ENCODE results near the gene UNC93B1. TPM values are rescaled to one million over a fixed set of nuclear protein-coding genes. Genes with fewer than 3 reads are reported as not detected.
"Not testable (repeated sequence)": the region's sequence is repeated elsewhere in the genome, so short reads cannot be mapped to it uniquely, and the experiment has no call there.

The UNC93B1 gene
- total RNA-seq, 1 experiment from 2014 or later, result 14.7 TPM

DNA sequence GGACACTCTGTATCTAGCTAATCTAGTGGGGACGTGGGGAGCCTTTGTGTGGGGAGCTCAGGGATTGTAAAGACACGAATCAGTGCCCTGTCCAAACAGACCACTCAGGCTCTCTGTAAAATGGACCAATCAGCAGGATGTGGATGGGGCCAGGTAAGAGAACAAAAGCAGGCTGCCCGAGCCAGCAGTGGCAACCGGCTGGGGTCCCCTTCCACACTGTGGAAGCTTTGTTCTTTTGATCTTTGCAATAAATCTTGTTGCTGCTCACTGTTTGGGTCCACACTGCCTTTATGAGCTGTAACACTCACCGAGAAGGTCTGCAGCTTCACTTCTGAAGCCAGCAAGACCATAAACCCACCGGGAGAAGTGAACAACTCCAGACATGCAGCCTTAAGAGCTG is 40.0 kb downstream of the UNC93B1 start:
- H3K9me3 Mint-ChIP-seq (ENCODE audit: unreplicated experiment); H3K36me3 Mint-ChIP-seq (ENCODE audit: insufficient read depth, unreplicated experiment); H3K27ac Mint-ChIP-seq (ENCODE audit: low read depth, unreplicated experiment); BruUV-seq (replicated peaks); POLR2A ChIA-PET; intact Hi-C loops (cut with micrococcal nuclease); DNase-seq (ENCODE audit: unreplicated experiment); H3K4me1 Mint-ChIP-seq (ENCODE audit: insufficient read depth, unreplicated experiment); H3K4me3 Mint-ChIP-seq (ENCODE audit: unreplicated experiment): not testable (repeated sequence)
- peaks cover 28% of the 10 kb centered on the region for H3K27me3 Mint-ChIP-seq (ENCODE audit: insufficient read depth, unreplicated experiment)
- CTCF ChIA-PET, result interaction anchor here (0.7 kb wide), 1 partner anchor 8 kb away, joined by 3 read pairs; no protein-coding TSS in a partner anchor

DNA sequence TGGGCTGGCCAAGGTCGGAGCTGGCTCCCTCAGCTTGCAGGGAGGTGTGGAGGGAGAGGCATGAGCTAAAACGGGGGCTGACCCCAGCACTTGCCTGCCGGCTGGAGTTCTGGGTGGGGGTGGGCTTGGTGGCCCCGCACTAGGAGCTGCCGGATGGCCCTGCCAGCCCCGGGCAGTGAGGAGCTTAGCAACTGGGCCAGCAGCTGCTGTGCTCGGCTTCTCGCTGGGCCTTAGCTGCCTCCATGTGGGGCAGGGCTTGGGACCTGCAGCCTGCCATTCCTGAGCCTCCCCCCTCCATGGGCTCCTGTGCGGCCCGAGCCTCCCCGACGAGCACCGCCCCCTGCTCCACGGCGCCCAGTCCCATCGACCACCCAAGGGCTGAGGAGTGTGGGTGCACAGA is 40.7 kb downstream of the UNC93B1 start:
- H3K4me1 Mint-ChIP-seq (ENCODE audit: insufficient read depth, unreplicated experiment); H3K9me3 Mint-ChIP-seq (ENCODE audit: unreplicated experiment); intact Hi-C loops (cut with micrococcal nuclease); H3K27ac Mint-ChIP-seq (ENCODE audit: low read depth, unreplicated experiment); POLR2A ChIA-PET; H3K4me3 Mint-ChIP-seq (ENCODE audit: unreplicated experiment); BruUV-seq (replicated peaks); DNase-seq (ENCODE audit: unreplicated experiment); H3K36me3 Mint-ChIP-seq (ENCODE audit: insufficient read depth, unreplicated experiment): not testable (repeated sequence)
- CTCF ChIA-PET, result interaction anchor here (0.6 to 0.7 kb wide), 3 partner anchors 8 to 650 kb away, joined by 3 to 4 read pairs (median 4); no protein-coding TSS in a partner anchor
- H3K27me3 Mint-ChIP-seq (ENCODE audit: insufficient read depth, unreplicated experiment), result peaks cover 28% of the 10 kb centered on the region

DNA sequence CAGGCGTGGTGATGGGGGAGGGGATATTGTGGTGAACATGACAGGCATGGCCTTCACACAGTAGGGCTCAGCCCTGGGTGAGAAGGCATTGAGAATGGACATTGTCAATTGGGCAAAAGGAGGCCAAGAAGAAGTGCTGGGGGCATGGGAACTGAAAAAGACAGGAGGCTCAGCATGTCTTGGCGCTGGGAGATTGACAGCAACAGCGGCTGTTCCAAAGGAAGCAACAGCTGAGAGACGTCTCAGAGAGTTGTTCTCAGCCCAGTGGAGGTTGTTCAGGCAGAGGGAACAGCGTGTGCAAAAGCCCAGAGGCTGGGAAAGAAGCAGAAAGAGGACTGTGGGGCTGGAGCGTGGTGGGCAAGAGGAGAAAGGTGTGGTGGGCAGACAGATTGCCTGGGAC is 47.7 kb downstream of the UNC93B1 start:
- CTCF ChIA-PET, result interaction anchor here (0.6 to 2.2 kb wide), 9 partner anchors 7 to 1427 kb away, joined by 3 to 10 read pairs (median 3); partner anchors contain the start of gene ALDH3B1
- H3K9me3 Mint-ChIP-seq (ENCODE audit: unreplicated experiment); H3K27ac Mint-ChIP-seq (ENCODE audit: low read depth, unreplicated experiment); H3K36me3 Mint-ChIP-seq (ENCODE audit: insufficient read depth, unreplicated experiment); intact Hi-C loops (cut with micrococcal nuclease); DNase-seq (ENCODE audit: unreplicated experiment); H3K4me1 Mint-ChIP-seq (ENCODE audit: insufficient read depth, unreplicated experiment); BruUV-seq (replicated peaks); H3K4me3 Mint-ChIP-seq (ENCODE audit: unreplicated experiment); POLR2A ChIA-PET: not testable (repeated sequence)
- H3K27me3 Mint-ChIP-seq (ENCODE audit: insufficient read depth, unreplicated experiment), result peaks cover 57% of the 10 kb centered on the region

DNA sequence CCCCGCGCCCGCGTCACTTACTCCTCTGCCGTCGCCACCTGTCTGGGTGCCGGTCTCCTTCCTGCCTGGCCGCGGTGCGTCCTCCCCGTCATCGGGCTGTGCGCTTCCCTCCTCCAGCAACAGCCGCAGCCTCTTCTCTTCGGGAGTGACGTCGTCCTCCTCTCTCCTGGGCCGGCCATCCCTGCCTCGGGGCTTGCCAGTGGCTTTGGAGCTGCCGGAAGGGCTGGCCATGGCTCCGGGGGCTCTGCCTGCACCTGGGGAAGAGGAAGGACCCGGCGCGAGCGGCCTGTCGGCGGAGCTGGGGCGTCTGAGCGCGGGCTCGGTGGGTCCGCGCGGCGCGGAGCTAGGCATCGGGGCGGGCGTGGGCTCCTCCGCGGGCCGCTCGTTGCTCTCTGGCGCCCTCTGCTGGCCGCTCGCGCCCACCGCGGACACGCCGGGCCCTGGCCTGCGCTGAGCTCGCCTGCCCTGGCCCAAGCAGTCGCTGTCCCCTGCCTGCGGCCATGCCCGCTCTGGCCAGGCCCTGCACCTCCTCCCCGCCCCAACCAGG is 48.4 kb downstream of the UNC93B1 start:
- peak; percentile 51 for DNase-seq (ENCODE audit: unreplicated experiment)
- POLR2A ChIA-PET, result not testable (repeated sequence)
- TF ChIP-seq, protein P1, sequence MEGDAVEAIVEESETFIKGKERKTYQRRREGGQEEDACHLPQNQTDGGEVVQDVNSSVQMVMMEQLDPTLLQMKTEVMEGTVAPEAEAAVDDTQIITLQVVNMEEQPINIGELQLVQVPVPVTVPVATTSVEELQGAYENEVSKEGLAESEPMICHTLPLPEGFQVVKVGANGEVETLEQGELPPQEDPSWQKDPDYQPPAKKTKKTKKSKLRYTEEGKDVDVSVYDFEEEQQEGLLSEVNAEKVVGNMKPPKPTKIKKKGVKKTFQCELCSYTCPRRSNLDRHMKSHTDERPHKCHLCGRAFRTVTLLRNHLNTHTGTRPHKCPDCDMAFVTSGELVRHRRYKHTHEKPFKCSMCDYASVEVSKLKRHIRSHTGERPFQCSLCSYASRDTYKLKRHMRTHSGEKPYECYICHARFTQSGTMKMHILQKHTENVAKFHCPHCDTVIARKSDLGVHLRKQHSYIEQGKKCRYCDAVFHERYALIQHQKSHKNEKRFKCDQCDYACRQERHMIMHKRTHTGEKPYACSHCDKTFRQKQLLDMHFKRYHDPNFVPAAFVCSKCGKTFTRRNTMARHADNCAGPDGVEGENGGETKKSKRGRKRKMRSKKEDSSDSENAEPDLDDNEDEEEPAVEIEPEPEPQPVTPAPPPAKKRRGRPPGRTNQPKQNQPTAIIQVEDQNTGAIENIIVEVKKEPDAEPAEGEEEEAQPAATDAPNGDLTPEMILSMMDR (IDR thresholded peaks at IDR 0.05; ENCODE audit: unreplicated experiment), result peak; percentile 71

DNA sequence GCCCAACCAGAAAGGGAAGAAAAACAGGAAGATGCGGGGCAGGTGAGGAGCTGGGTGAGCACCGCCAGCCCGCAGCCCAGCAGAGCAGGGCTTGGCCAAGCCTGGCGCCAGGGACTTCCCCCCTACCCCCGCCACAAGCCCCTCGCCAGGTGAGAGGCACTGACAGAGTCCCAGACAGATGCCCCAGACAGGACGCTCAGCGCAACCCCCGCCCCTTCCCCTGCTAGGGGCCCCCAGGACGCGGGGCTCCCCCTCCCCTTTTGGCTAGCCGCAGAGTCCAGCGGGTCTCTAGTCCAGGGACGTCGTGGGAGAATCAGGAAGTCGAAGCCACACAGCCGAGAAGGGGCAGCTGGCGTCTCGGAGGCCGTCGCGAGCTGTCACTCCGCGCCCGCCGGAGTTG is 48.9 kb downstream of the UNC93B1 start:
- H3K4me1 Mint-ChIP-seq (ENCODE audit: insufficient read depth, unreplicated experiment); H3K9me3 Mint-ChIP-seq (ENCODE audit: unreplicated experiment); DNase-seq (ENCODE audit: unreplicated experiment); H3K36me3 Mint-ChIP-seq (ENCODE audit: insufficient read depth, unreplicated experiment); H3K27ac Mint-ChIP-seq (ENCODE audit: low read depth, unreplicated experiment); BruUV-seq (replicated peaks); intact Hi-C loops (cut with micrococcal nuclease); POLR2A ChIA-PET: not testable (repeated sequence)
- Mint-ChIP-seq H3K27me3 (ENCODE audit: insufficient read depth, unreplicated experiment) (peaks cover 45% of the 10 kb centered on the region), H3K4me3 (ENCODE audit: unreplicated experiment) (peak overlapping the region; percentile 67)
- CTCF ChIA-PET, result interaction anchor here (0.6 to 2.2 kb wide), 10 partner anchors 8 to 107 kb away, joined by 3 to 10 read pairs (median 3); partner anchors contain the start of gene ALDH3B1

More for the DNA sequence above, 48.4 kb downstream of the UNC93B1 start:
- peaks cover 50% of the 10 kb centered on the region for H3K27me3 Mint-ChIP-seq (ENCODE audit: insufficient read depth, unreplicated experiment)
- H3K27ac Mint-ChIP-seq (ENCODE audit: low read depth, unreplicated experiment); H3K36me3 Mint-ChIP-seq (ENCODE audit: insufficient read depth, unreplicated experiment); H3K4me1 Mint-ChIP-seq (ENCODE audit: insufficient read depth, unreplicated experiment); BruUV-seq (replicated peaks); intact Hi-C loops (cut with micrococcal nuclease); H3K9me3 Mint-ChIP-seq (ENCODE audit: unreplicated experiment): not testable (repeated sequence)
- CTCF ChIA-PET, result interaction anchor here (0.6 to 2.2 kb wide), 15 partner anchors 8 to 1428 kb away, joined by 3 to 10 read pairs (median 3); partner anchors contain the start of gene ALDH3B1
- H3K4me3 Mint-ChIP-seq (ENCODE audit: unreplicated experiment), result peak overlapping the region; percentile 67

DNA sequence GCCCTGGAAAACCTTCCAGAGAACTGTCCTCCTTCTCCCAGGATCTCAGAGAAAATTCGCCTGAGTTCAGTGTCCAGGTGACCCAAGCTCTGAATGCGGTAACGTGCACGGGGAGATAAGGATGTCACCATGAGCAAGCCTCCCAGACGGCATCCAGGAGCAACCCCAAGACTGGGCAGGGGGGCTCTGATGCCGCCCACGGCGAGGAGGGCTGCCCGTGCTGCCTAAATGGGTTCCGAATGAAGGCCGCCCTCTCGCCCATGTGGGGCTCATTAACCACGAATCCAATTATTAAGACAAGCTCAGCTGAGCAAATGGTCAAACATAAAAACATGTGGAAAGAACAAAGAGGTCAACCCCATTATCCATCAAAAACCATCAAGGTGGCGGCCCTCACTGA is 49.6 kb downstream of the UNC93B1 start:
- POLR2A ChIA-PET; CTCF ChIA-PET; H3K4me1 Mint-ChIP-seq (ENCODE audit: insufficient read depth, unreplicated experiment); H3K9me3 Mint-ChIP-seq (ENCODE audit: unreplicated experiment); H3K27ac Mint-ChIP-seq (ENCODE audit: low read depth, unreplicated experiment); BruUV-seq (replicated peaks); intact Hi-C loops (cut with micrococcal nuclease); DNase-seq (ENCODE audit: unreplicated experiment); H3K36me3 Mint-ChIP-seq (ENCODE audit: insufficient read depth, unreplicated experiment): not testable (repeated sequence)
- Mint-ChIP-seq H3K27me3 (ENCODE audit: insufficient read depth, unreplicated experiment) (peaks cover 38% of the 10 kb centered on the region), H3K4me3 (ENCODE audit: unreplicated experiment) (peak overlapping the region; percentile 19)

DNA sequence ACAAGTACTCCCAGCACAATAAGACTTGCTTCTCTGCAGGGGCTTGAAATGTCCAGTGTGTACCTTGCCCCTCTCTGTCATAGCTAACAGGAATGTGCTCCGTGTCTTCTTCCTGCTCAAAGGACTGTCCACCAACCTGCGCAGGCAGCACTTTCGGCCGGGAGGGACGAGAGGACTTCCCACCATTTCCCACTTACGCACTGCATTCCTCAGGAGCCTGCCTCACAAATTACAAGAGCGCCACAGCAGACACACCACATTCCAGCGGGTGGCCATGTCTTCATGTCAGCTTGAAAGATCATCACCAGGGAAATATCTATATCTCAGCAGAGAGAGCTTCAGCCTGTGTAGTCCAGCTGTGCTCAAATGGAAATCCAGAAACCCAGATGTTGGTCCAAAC is 53.2 kb downstream of the UNC93B1 start:
- H3K27ac Mint-ChIP-seq (ENCODE audit: low read depth, unreplicated experiment); CTCF ChIA-PET; DNase-seq (ENCODE audit: unreplicated experiment); H3K36me3 Mint-ChIP-seq (ENCODE audit: insufficient read depth, unreplicated experiment); BruUV-seq (replicated peaks); POLR2A ChIA-PET; intact Hi-C loops (cut with micrococcal nuclease); H3K4me3 Mint-ChIP-seq (ENCODE audit: unreplicated experiment); H3K9me3 Mint-ChIP-seq (ENCODE audit: unreplicated experiment); H3K4me1 Mint-ChIP-seq (ENCODE audit: insufficient read depth, unreplicated experiment): not testable (repeated sequence)
- peaks cover 21% of the 10 kb centered on the region for H3K27me3 Mint-ChIP-seq (ENCODE audit: insufficient read depth, unreplicated experiment)

DNA sequence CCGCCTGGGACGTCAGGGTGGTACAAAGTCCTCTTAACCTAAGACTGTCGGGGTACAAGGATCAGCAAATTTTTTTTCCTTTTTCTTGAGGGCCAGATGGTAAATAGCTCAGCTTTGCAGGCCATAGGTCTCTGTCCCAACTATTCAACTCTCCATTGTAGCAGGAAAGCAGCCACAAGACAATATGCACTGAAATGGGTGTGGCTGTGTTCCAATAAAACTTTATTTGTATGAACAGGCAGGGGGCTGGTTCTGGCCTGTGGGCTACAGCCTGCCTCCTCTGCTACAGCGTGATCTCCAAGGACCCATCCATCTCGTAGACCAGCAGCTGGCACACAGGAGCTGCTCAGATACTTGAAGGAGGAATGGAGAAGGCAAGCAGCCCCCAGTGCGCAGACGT is 56.1 kb downstream of the UNC93B1 start:
- BruUV-seq (replicated peaks); POLR2A ChIA-PET; H3K4me1 Mint-ChIP-seq (ENCODE audit: insufficient read depth, unreplicated experiment); H3K36me3 Mint-ChIP-seq (ENCODE audit: insufficient read depth, unreplicated experiment); H3K27ac Mint-ChIP-seq (ENCODE audit: low read depth, unreplicated experiment); intact Hi-C loops (cut with micrococcal nuclease); H3K9me3 Mint-ChIP-seq (ENCODE audit: unreplicated experiment); DNase-seq (ENCODE audit: unreplicated experiment); H3K27me3 Mint-ChIP-seq (ENCODE audit: insufficient read depth, unreplicated experiment); H3K4me3 Mint-ChIP-seq (ENCODE audit: unreplicated experiment): not testable (repeated sequence)
- CTCF ChIA-PET, result interaction anchor here (1.4 kb wide), 1 partner anchor 8 kb away, joined by 6 read pairs; no protein-coding TSS in a partner anchor

DNA sequence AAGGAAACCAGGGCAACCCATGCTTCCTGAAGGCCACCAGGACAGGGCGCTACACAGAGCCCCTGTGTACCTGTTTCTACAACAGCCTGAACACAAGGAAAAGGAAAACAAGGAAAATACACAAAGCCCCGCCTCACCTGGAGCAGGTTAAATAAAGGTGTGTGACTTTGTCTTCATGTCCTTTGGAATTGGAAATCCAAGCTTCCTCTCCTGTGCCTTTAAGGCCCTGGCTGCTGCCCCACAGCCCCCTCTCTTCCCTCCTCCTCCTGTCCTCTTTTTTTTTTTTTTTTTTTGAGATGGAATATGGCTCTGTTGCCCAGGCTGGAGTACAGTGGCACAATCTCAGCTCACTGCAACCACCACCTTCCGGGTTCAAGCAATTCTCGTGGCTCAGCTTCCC is 57.5 kb downstream of the UNC93B1 start:
- H3K27me3 Mint-ChIP-seq (ENCODE audit: insufficient read depth, unreplicated experiment); DNase-seq (ENCODE audit: unreplicated experiment); H3K9me3 Mint-ChIP-seq (ENCODE audit: unreplicated experiment); H3K27ac Mint-ChIP-seq (ENCODE audit: low read depth, unreplicated experiment); BruUV-seq (replicated peaks); POLR2A ChIA-PET; H3K4me3 Mint-ChIP-seq (ENCODE audit: unreplicated experiment); H3K36me3 Mint-ChIP-seq (ENCODE audit: insufficient read depth, unreplicated experiment); H3K4me1 Mint-ChIP-seq (ENCODE audit: insufficient read depth, unreplicated experiment); intact Hi-C loops (cut with micrococcal nuclease): not testable (repeated sequence)
- CTCF ChIA-PET, result interaction anchor here (1.4 kb wide), 1 partner anchor 9 kb away, joined by 6 read pairs; no protein-coding TSS in a partner anchor
